DMS 273 treated with DMSO at 0.1 percent for 48 hours (cell line): ENCODE measurements around the gene ASTN2.

Source experiments
- DNase-seq: peaks from one replicate; lab custom pipeline; 2025; lab: John Stamatoyannopoulos, UW

The ASTN2 gene

GRCh38 chr9:117300371-117301110, 114.3 kb downstream of the ASTN2 start:
- DNase-seq = no peak

- no peak for DNase-seq
These were observed 118.4 kb downstream of the ASTN2 start for GRCh38 chr9:117296453-117296852.

- peak; percentile 8 for DNase-seq
These were observed 121.4 kb downstream of the ASTN2 start for GRCh38 chr9:117293206-117294114.

GRCh38 chr9:117290856-117291622, 123.8 kb downstream of the ASTN2 start:
- no peak for DNase-seq

DNA sequence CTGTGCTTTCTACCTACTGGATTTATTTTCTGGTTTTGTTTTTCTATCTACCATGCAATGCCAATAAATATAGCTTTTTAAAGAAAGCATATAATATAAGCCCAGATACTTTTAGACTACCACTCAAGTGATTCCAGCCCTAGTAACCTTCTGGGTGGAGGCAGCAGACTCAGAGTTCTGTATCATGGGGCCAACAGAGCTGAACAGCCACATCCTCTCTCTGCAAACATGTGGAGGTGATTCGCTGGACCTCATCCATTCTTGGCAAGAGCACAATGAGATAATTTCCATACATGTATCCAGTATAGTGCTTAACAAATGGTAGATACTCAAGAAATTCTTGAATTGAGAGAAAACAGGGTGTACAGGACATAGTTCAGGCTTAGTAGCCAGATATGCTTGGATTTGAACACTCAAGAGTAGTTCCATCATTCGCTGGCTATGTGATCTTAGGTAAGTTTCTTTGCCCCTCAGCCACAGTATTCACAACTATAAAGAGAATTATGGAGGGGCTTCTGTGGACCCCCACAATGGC, 124.5 kb downstream of the ASTN2 start:
- DNase-seq = no peak

DNA sequence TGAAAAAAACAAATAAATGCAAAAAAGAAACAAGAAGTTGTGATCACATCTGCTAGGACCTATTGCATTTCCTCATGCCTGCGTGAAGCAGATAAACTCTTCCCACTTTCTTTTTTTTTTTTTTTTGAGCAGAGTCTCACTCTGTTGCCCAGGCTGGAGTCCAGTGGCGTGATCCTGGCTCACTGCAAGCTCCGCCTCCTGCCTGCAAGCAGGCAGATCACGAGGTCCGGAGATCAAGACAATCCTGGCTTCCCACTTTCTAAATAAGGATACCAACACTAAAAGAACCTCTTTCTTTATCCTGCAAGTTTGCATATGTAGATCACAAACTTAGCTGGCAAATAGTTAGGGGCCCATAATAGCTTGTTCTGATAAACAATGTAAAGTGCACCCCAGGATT, 128.6 kb downstream of the ASTN2 start:
- DNase-seq = no peak

DNA sequence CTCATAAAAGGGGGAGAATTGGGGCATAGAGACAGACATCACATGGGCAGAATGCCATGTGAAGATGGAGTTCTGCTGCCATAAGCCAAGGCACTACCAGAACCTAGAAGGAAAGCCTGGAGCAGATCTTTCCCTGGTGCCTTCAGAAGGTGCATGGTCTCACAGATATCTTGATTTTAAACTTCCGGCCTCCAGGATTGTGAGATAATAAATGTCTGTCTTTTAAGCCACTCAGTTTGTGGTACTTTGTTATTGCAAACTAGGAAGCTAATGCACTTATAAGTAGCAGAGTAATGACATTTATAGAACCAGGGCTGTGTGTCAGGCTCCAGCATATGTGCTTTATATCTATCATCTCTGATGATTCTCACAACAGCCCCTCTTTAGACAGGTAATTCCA, 130.4 kb downstream of the ASTN2 start:
- DNase-seq = no peak

- DNase-seq = no peak
These were observed 132.3 kb downstream of the ASTN2 start for GRCh38 chr9:117282541-117282940.

GRCh38 chr9:117278471-117279035, 136.3 kb downstream of the ASTN2 start:
- no peak for DNase-seq

DNA sequence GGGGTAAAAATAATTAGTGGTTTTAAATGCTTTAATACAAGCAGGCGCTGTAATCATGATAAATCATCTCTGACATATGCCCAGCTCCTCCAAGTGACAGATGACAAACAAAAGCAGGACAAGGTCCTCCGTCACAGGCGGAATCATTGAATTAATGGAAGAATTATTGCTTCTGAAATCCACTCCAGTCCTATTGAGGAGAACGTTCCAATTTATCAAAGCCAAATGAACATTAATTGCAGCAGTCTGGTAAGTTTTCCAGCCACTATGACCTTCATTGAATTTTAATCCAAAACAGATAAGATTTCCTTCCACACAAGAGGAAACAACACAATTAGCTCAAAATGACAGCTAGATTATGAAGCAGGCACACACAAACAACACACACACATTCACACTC, 136.8 kb downstream of the ASTN2 start:
- DNase-seq = no peak

DNA sequence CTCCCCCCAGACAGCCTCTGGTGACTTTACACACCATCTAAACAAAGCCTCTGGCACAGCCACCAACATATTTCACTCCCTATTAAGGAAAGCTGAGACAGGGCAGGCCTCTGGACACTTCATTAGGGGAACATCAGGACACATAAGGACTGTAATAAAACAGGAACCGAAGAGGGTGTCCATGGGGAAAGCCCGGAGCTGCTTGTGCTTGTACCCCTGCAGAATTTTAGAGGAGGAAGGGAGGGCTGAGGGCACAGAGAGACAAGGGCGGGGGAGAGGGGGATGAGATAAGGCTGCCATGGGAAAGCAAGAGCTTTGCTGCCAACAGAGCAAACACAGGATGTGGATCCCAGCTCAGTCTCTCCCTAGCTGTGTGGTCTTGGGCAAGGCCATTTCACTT, 138.4 kb downstream of the ASTN2 start:
- DNase-seq = no peak

DNA sequence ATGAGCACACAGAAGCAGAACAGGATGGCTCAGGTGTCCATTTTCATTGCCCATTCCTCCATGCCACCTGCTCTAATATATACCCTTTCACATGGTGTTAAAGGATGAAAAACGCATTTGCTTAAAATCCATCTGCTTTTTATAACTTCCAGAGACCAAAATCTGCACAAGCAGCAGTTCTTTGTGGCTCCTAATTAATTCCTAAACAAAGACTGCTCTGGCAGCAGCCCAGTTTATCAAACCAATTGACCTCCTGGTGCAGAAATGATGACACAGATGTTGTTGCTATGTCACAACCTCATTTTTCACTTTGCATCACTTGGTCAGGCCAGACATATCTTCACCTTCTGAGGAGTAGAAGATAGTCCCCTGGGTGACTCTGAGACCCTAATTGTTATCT, 141.2 kb downstream of the ASTN2 start:
- no peak for DNase-seq

DNA sequence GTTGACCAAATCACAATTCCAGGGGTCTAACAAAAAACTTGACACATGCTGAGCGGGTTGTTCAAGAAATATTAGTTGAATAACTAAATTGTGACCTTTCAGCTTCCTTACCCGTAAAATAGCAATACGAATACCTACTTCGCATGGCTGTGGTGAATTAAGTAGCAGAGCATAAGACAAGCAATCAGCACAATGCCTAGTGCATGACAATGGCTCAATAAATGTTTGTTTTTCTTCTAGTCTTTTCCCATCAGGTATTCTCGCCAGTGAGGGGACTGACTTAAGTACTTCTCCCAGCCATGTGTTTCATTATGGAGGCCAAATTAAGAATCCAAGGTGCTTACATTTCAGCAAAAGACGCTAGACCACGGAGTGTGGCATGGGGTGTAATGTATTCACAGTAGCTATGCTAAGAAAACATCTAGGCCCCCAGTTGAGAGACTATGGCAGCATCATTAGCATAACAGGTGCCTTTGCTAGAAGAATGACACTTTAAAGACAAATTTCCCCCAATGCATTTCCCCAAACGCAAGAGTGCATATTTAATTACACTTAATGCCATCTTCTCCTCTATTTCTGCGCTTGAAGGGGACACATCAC, 145.9 kb downstream of the ASTN2 start:
- no peak for DNase-seq

DNA sequence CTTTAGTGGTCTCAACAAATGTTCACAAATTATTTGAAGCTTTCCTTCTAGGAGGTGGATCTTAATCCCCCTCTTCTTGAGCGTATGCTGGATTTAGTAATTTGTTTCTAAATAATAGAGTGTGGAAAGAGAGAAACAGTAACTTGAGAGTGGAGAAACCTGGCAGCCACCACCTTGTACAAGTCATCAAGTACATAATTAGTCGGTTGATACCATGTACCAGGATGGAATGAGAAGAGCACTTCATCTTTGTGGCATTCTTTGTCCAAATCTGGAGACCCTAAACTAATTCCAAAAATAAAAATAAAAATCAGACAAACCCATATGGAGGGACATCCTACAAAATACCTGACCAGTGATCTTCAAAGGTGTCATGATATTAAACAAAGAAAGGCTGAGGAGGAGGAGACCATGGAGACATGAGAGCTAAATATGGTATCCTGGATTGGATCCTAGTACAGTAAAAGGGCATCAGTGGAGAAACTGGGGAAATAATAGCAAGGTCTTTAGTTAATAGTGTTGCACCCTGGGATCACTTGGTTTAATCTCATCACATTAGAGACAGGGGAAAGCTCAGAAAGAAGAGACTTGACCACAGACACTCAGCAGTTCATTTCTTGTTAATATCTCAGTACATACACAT, 147.9 kb downstream of the ASTN2 start:
- no peak for DNase-seq

DNA sequence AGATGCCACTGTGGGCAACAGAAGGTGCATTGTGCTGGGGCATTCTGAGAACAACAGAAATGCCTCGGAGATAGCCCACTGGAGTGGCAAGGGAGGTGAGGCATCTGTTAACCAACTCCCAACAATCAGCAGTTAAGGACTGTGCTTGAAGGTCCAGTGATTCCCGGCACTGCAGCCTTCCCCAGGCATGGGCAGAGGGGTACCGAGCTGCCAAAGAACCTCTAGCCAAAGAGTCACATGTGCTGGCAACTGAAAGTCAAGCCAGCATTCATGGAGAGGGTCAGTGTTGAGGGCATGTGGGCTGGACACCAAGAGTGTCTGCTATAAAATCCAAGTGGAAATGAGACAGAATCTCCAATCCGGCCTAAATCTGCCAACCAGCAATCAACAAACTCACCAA, 149.6 kb downstream of the ASTN2 start:
- DNase-seq = no peak

- no peak for DNase-seq
These were observed 156.5 kb downstream of the ASTN2 start for GRCh38 chr9:117258184-117258866.

GRCh38 chr9:117253261-117253660, 161.6 kb downstream of the ASTN2 start:
- no peak for DNase-seq

GRCh38 chr9:117250610-117251215, 164.1 kb downstream of the ASTN2 start:
- DNase-seq = no peak

- DNase-seq = no peak
These were observed 165.1 kb downstream of the ASTN2 start for GRCh38 chr9:117249799-117250198.

- no peak for DNase-seq
These were observed 167.6 kb downstream of the ASTN2 start for GRCh38 chr9:117247266-117247665.
